Adrenal gland (tissue), 12 donors: ENCODE measurements around the gene RPRD1A. TPM values are rescaled to one million over a fixed set of nuclear protein-coding genes. Genes with fewer than 3 reads are reported as not detected.
"Not testable (repeated sequence)": the region's sequence is repeated elsewhere in the genome, so short reads cannot be mapped to it uniquely, and the experiment has no call there.

Experiments used
- DNase-seq, 7 donors: peaks; one replicate each; pipeline ENCODE4 v3.0.0-alpha.2; 2019 to 2020
- H3K27ac ChIP-seq, 5 donors: fragments of 200-600 bp; sonication (generic) in 4 of 5; 1 replicate in 3 of 5; 2 replicates in 2 of 5; pipeline versions ENCODE4 v1.5.1 to v1.8.0; 2016 to 2020; ENCODE audit warnings: mild to moderate bottlenecking in 1 of 5
- H3K27me3 ChIP-seq: fragments of 200-600 bp; 2 replicates; pipeline ENCODE4 v1.8.0; 2021
- H3K36me3 ChIP-seq, 2 donors: fragments of 200-600 bp; replicated peaks in 1 of 2; 1 replicate in 1 of 2; 2 replicates in 1 of 2; pipeline versions ENCODE4 v1.5.1 to v1.8.0; 2018 to 2022
- H3K4me1 ChIP-seq, 2 donors: fragments of 200-600 bp; replicated peaks in 1 of 2; 1 replicate in 1 of 2; 2 replicates in 1 of 2; pipeline versions ENCODE4 v1.5.1 to v1.8.0; 2018 to 2021
- H3K4me3 ChIP-seq, 4 donors: fragments of 200-600 bp; sonication (generic) in 3 of 4; one replicate each; pipeline ENCODE4 v1.5.1; 2016 to 2018
- H3K9me3 ChIP-seq, 3 donors: fragments of 200-600 bp; sonication (generic) in 1 of 3; replicated peaks in 1 of 3; 1 replicate in 2 of 3; 2 replicates in 1 of 3; pipeline versions ENCODE4 v1.5.1 to v1.8.0; 2016 to 2021
- POLR2A ChIP-seq, 2 donors: fragments of 450-650 bp; IDR thresholded peaks; one replicate each; pipeline ENCODE4 v1.6.1; 2017; ENCODE audit warnings: antibody characterized with exemption in 2 of 2, mild to moderate bottlenecking in 2 of 2, moderate library complexity in 1 of 2
- WGBS, 4 donors: extraction: QIAGEN DNeasy Blood & Tissue Kit in 2 of 4; methylation state at CpG; one replicate each; pipeline versions ENCODE4 v1.1.5 to v1.1.7; 2013 to 2017; 5-methylcytosine and 5-hydroxymethylcytosine counted together
- intact Hi-C, 2 donors: fragments of 100-400 bp; cut with DNase I; formaldehyde crosslinking; loops; one replicate each; pipeline versions ENCODE4 v1.14.1 to v1.15.0; 2022 to 2023
- polyA plus RNA-seq, 3 donors: library from polyadenylated mRNA; stranded (reverse); fragments of 200-250 nt in 2 of 3; fragments of 350-450 nt in 1 of 3; fragmentation: Illumina TruSeq in 1 of 3; extraction: RNeasy Lipid Tissue Mini Kit (QIAGEN cat#74804) in 1 of 3; gene quantifications; one replicate each; pipeline ENCODE4 v1.2.3, GENCODE V29; 2013 to 2014
- total RNA-seq, 9 donors: library from RNA; depleted of rRNA in 4 of 9; stranded (reverse); fragments of >200 nt in 4 of 9; fragments of 120-200 nt in 1 of 9; fragmentation: NEBNext Ultra II Directional in 1 of 9; extraction: Animal tissue kit (Norgen Biotek cat#: 25700) in 1 of 9; gene quantifications; one replicate each; pipeline versions ENCODE4 v1.1.0 to v1.2.4, GENCODE V29; 2013 to 2023
- TF ChIP-seq, protein P1 (sequence below), 6 experiments: fragments of 450-650 bp in 4 of 6; fragments of 200-600 bp in 2 of 6; sonication (generic) in 1 of 6; IDR thresholded peaks; 1 replicate in 5 of 6; 2 replicates in 1 of 6; pipeline versions ENCODE4 v1.5.1 to v1.8.0; 2016 to 2021; ENCODE audit warnings: antibody characterized with exemption in 6 of 6, mild to moderate bottlenecking in 2 of 6, moderate library complexity in 1 of 6
- donor health status: healthy with polysubstance abuse.
- donor health status: Bipolar disorder and iron deficiency.
- donor health status: DM: yes; HTN: yes; CAD: no.
- donor health status: DM: no; HTN: no; CAD: no.
- donor health status: DM: no; HTN: no; CAD: no.
- donor health status: DM: yes; HTN: yes; CAD: no.

Gene RPRD1A
- total and polyA plus RNA-seq, 12 donors = 28.9 to 128 (median 58.4) TPM

GRCh38 chr18:36078751-36079529 is 11.6 kb upstream of the RPRD1A start:
- DNase-seq = no peak
- Histone ChIP-seq H3K27me3 (no peaks in the 10 kb centered on the region), H3K4me3 (no peak overlapping the region), H3K36me3 (no peaks in the 10 kb centered on the region), H3K4me1 (no peaks in the 10 kb centered on the region), H3K9me3 (peaks cover 0 to 6% (median 0%) of the 10 kb centered on the region in 3 donors), H3K27ac (no peak overlapping the region)
- TF ChIP-seq POLR2A (IDR thresholded peaks at IDR 0.05) = no peak
- WGBS, 4 donors = 81 to 88% (median 87%) methylated on average over 6 of the region's 6 CpGs
- intact Hi-C loops = no loop called here

- H3K27me3 ChIP-seq, H3K36me3 ChIP-seq, H3K27ac ChIP-seq, DNase-seq, H3K9me3 ChIP-seq, intact Hi-C loops, H3K4me3 ChIP-seq, H3K4me1 ChIP-seq: not testable (repeated sequence)
- WGBS, 4 donors = 94 to 99% methylated on average over 10 to 17 of the region's 27 CpGs; no CpG with 5 or more reads in 2 of the 4 donors
These were observed 10.4 kb upstream of the RPRD1A start for GRCh38 chr18:36077764-36078163.

GRCh38 chr18:36075862-36076587 is 8.7 kb upstream of the RPRD1A start:
- Histone ChIP-seq H3K4me3 (no peak overlapping the region), H3K27ac (no peak overlapping the region), H3K36me3 (no peaks in the 10 kb centered on the region), H3K27me3 (no peaks in the 10 kb centered on the region), H3K9me3 (peaks cover 0 to 2% (median 0%) of the 10 kb centered on the region in 3 donors), H3K4me1 (no peaks in the 10 kb centered on the region)
- intact Hi-C loops = no loop called here
- DNase-seq = no peak
- TF ChIP-seq, protein P1, sequence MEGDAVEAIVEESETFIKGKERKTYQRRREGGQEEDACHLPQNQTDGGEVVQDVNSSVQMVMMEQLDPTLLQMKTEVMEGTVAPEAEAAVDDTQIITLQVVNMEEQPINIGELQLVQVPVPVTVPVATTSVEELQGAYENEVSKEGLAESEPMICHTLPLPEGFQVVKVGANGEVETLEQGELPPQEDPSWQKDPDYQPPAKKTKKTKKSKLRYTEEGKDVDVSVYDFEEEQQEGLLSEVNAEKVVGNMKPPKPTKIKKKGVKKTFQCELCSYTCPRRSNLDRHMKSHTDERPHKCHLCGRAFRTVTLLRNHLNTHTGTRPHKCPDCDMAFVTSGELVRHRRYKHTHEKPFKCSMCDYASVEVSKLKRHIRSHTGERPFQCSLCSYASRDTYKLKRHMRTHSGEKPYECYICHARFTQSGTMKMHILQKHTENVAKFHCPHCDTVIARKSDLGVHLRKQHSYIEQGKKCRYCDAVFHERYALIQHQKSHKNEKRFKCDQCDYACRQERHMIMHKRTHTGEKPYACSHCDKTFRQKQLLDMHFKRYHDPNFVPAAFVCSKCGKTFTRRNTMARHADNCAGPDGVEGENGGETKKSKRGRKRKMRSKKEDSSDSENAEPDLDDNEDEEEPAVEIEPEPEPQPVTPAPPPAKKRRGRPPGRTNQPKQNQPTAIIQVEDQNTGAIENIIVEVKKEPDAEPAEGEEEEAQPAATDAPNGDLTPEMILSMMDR (IDR thresholded peaks at IDR 0.05) = no peak
- TF ChIP-seq POLR2A (IDR thresholded peaks at IDR 0.05) = no peak
- WGBS, 4 donors = 65 to 80% (median 72%) methylated on average over 6 of the region's 6 CpGs

GRCh38 chr18:36074435-36074834 is 7.1 kb upstream of the RPRD1A start:
- DNase-seq = no peak
- Histone ChIP-seq H3K4me3 (no peak overlapping the region), H3K27ac (no peak overlapping the region), H3K9me3 (no peaks in the 10 kb centered on the region), H3K4me1 (no peaks in the 10 kb centered on the region), H3K36me3 (no peaks in the 10 kb centered on the region), H3K27me3 (no peaks in the 10 kb centered on the region)
- no peak for TF ChIP-seq POLR2A (IDR thresholded peaks at IDR 0.05)
- TF ChIP-seq, protein P1 (IDR thresholded peaks at IDR 0.05) = no peak
- intact Hi-C loops = no loop called here
- WGBS, 4 donors = 74 to 94% (median 89%) methylated on average over 4 of the region's 4 CpGs

- H3K27ac ChIP-seq = no peak overlapping the region
- no peak for DNase-seq
- H3K4me1 ChIP-seq = no peaks in the 10 kb centered on the region
- H3K27me3 ChIP-seq = no peaks in the 10 kb centered on the region
- H3K36me3 ChIP-seq = no peaks in the 10 kb centered on the region
- no peak overlapping the region for H3K4me3 ChIP-seq
- intact Hi-C loops = no loop called here
- TF ChIP-seq, protein P1 (IDR thresholded peaks at IDR 0.05) = no peak
- TF ChIP-seq POLR2A (IDR thresholded peaks at IDR 0.05) = no peak
- no peaks in the 10 kb centered on the region for H3K9me3 ChIP-seq
- 52 to 76% (median 67%) methylated on average over 1 of the region's 1 CpG for WGBS, 4 donors
These were observed 6.3 kb upstream of the RPRD1A start for GRCh38 chr18:36073676-36074075.

GRCh38 chr18:36072406-36072805 is 5.0 kb upstream of the RPRD1A start:
- intact Hi-C loops, H3K4me3 ChIP-seq: not testable (repeated sequence)
- WGBS, 4 donors = 93 to 99% (median 94%) methylated on average over 8 of the region's 8 CpGs

More at GRCh38 chr18:36072406-36072805, 5.0 kb upstream of the RPRD1A start:
- not testable (repeated sequence) for H3K9me3 ChIP-seq, H3K4me1 ChIP-seq, H3K27me3 ChIP-seq, DNase-seq, H3K36me3 ChIP-seq, H3K27ac ChIP-seq
